Stimulated activated memory B cell treated with anti-CD40 and anti-IgM and Interleukin-4, amounts not matched to agents 10 μg/mL and 1 μg/mL and 100 μg/mL, for 72 hours (primary cell): ENCODE data around the gene MSX2.

Experiments
- ATAC-seq: fragments of 150-1000 bp; cut with Tn5 transposase; 2 replicates; pipeline ENCODE4 v1.10.0; 2021
- H3K27ac Mint-ChIP-seq: one replicate; pipeline ENCODE4 v1.8.0; 2022; ENCODE audit warnings: mild to moderate bottlenecking, mixed read lengths
- H3K27me3 Mint-ChIP-seq: one replicate; pipeline ENCODE4 v1.8.0; 2022; ENCODE audit warnings: mixed read lengths
- H3K36me3 Mint-ChIP-seq: one replicate; pipeline ENCODE4 v1.8.0; 2022; ENCODE audit warnings: mixed read lengths
- H3K4me1 Mint-ChIP-seq: one replicate; pipeline ENCODE4 v1.8.0; 2022; ENCODE audit warnings: mixed read lengths
- H3K4me3 Mint-ChIP-seq: one replicate; pipeline ENCODE4 v1.8.0; 2022; ENCODE audit warnings: mild to moderate bottlenecking, moderate library complexity, mixed read lengths
- H3K9me3 Mint-ChIP-seq: one replicate; pipeline ENCODE4 v1.8.0; 2022; ENCODE audit warnings: mixed read lengths

The MSX2 gene

GRCh38 chr5:174706997-174707572 lies 17.3 kb upstream of the MSX2 start:
- peaks cover 3% of the 10 kb centered on the region for H3K9me3 Mint-ChIP-seq
- H3K4me1 Mint-ChIP-seq = no peaks in the 10 kb centered on the region
- no peak for ATAC-seq
- H3K27me3 Mint-ChIP-seq = no peaks in the 10 kb centered on the region
- H3K27ac Mint-ChIP-seq = no peak overlapping the region
- no peaks in the 10 kb centered on the region for H3K36me3 Mint-ChIP-seq
- no peak overlapping the region for H3K4me3 Mint-ChIP-seq

- Mint-ChIP-seq H3K4me3 (no peak overlapping the region), H3K27me3 (no peaks in the 10 kb centered on the region), H3K36me3 (no peaks in the 10 kb centered on the region), H3K4me1 (no peaks in the 10 kb centered on the region), H3K9me3 (peaks cover 3% of the 10 kb centered on the region), H3K27ac (no peak overlapping the region)
- no peak for ATAC-seq
These were observed 16.7 kb upstream of the MSX2 start for GRCh38 chr5:174707671-174708070.

GRCh38 chr5:174708476-174709207 lies 15.7 kb upstream of the MSX2 start:
- ATAC-seq = no peak
- no peaks in the 10 kb centered on the region for H3K4me1 Mint-ChIP-seq
- no peak overlapping the region for H3K27ac Mint-ChIP-seq
- peaks cover 3% of the 10 kb centered on the region for H3K9me3 Mint-ChIP-seq
- no peaks in the 10 kb centered on the region for H3K27me3 Mint-ChIP-seq
- H3K36me3 Mint-ChIP-seq = no peaks in the 10 kb centered on the region
- H3K4me3 Mint-ChIP-seq = no peak overlapping the region

GRCh38 chr5:174714751-174715150 lies 9.6 kb upstream of the MSX2 start:
- no peak overlapping the region for H3K4me3 Mint-ChIP-seq
- H3K36me3 Mint-ChIP-seq = no peaks in the 10 kb centered on the region
- no peaks in the 10 kb centered on the region for H3K9me3 Mint-ChIP-seq
- H3K27me3 Mint-ChIP-seq = peaks cover 18% of the 10 kb centered on the region
- no peaks in the 10 kb centered on the region for H3K4me1 Mint-ChIP-seq
- ATAC-seq = no peak
- H3K27ac Mint-ChIP-seq = no peak overlapping the region

GRCh38 chr5:174715804-174716203 lies 8.6 kb upstream of the MSX2 start:
- Mint-ChIP-seq H3K4me3 (no peak overlapping the region), H3K27me3 (peaks cover 28% of the 10 kb centered on the region), H3K9me3 (no peaks in the 10 kb centered on the region), H3K4me1 (no peaks in the 10 kb centered on the region), H3K36me3 (no peaks in the 10 kb centered on the region), H3K27ac (no peak overlapping the region)
- ATAC-seq = no peak

GRCh38 chr5:174717826-174718455 lies 6.4 kb upstream of the MSX2 start:
- H3K4me3 Mint-ChIP-seq = no peak overlapping the region
- H3K9me3 Mint-ChIP-seq = no peaks in the 10 kb centered on the region
- no peak for ATAC-seq
- no peak overlapping the region for H3K27ac Mint-ChIP-seq
- peaks cover 46% of the 10 kb centered on the region for H3K27me3 Mint-ChIP-seq
- no peaks in the 10 kb centered on the region for H3K4me1 Mint-ChIP-seq
- no peaks in the 10 kb centered on the region for H3K36me3 Mint-ChIP-seq

- Mint-ChIP-seq H3K36me3 (no peaks in the 10 kb centered on the region), H3K4me3 (no peak overlapping the region), H3K27me3 (peaks cover 57% of the 10 kb centered on the region), H3K4me1 (peaks cover 4% of the 10 kb centered on the region), H3K27ac (no peak overlapping the region), H3K9me3 (no peaks in the 10 kb centered on the region)
- no peak for ATAC-seq
These were observed 5.3 kb upstream of the MSX2 start for GRCh38 chr5:174718880-174719610.

GRCh38 chr5:174719793-174720611 lies 4.4 kb upstream of the MSX2 start:
- no peak overlapping the region for H3K4me3 Mint-ChIP-seq

GRCh38 chr5:174720612-174721529 lies 3.5 kb upstream of the MSX2 start:
- Mint-ChIP-seq H3K27ac (no peak overlapping the region), H3K4me1 (peaks cover 6% of the 10 kb centered on the region), H3K4me3 (no peak overlapping the region), H3K27me3 (peaks cover 73% of the 10 kb centered on the region), H3K9me3 (no peaks in the 10 kb centered on the region), H3K36me3 (no peaks in the 10 kb centered on the region)
- no peak for ATAC-seq

More at GRCh38 chr5:174719793-174720611, 4.4 kb upstream of the MSX2 start:
- no peaks in the 10 kb centered on the region for H3K36me3 Mint-ChIP-seq
- H3K27ac Mint-ChIP-seq = no peak overlapping the region
- no peaks in the 10 kb centered on the region for H3K9me3 Mint-ChIP-seq
- peaks cover 6% of the 10 kb centered on the region for H3K4me1 Mint-ChIP-seq
- no peak for ATAC-seq
- H3K27me3 Mint-ChIP-seq = peaks cover 64% of the 10 kb centered on the region

GRCh38 chr5:174721530-174722432 lies 2.6 kb upstream of the MSX2 start:
- H3K27ac Mint-ChIP-seq = no peak overlapping the region
- no peaks in the 10 kb centered on the region for H3K9me3 Mint-ChIP-seq
- no peak overlapping the region for H3K4me3 Mint-ChIP-seq
- H3K36me3 Mint-ChIP-seq = no peaks in the 10 kb centered on the region
- peaks cover 6% of the 10 kb centered on the region for H3K4me1 Mint-ChIP-seq
- ATAC-seq = no peak
- H3K27me3 Mint-ChIP-seq = peaks cover 82% of the 10 kb centered on the region

GRCh38 chr5:174722500-174722899 lies 1.9 kb upstream of the MSX2 start:
- no peaks in the 10 kb centered on the region for H3K36me3 Mint-ChIP-seq
- no peak for ATAC-seq

GRCh38 chr5:174723315-174723978 lies 935 bp upstream of the MSX2 start:
- H3K4me3 Mint-ChIP-seq = no peak overlapping the region
- no peak overlapping the region for H3K27ac Mint-ChIP-seq
- no peaks in the 10 kb centered on the region for H3K9me3 Mint-ChIP-seq
- peaks cover 92% of the 10 kb centered on the region for H3K27me3 Mint-ChIP-seq
- H3K36me3 Mint-ChIP-seq = no peaks in the 10 kb centered on the region
- H3K4me1 Mint-ChIP-seq = peaks cover 6% of the 10 kb centered on the region
- no peak for ATAC-seq

More at GRCh38 chr5:174722500-174722899, 1.9 kb upstream of the MSX2 start:
- Mint-ChIP-seq H3K9me3 (no peaks in the 10 kb centered on the region), H3K4me1 (peaks cover 6% of the 10 kb centered on the region), H3K27ac (no peak overlapping the region), H3K27me3 (peaks cover 88% of the 10 kb centered on the region), H3K4me3 (no peak overlapping the region)
